SH-SY5Y (cell line): ENCODE measurements around the gene MIOX.

Experiments used
- GATA2 ChIP-seq: IDR thresholded peaks from 2 replicates; pipeline ENCODE4 v1.6.1; 2011; ENCODE audit warnings: mild to moderate bottlenecking, low read depth, low read length
- GATA3 ChIP-seq: IDR thresholded peaks from 2 replicates; pipeline ENCODE4 v1.6.1; 2011; ENCODE audit warnings: low read depth, mild to moderate bottlenecking, low read length, moderate library complexity

DNA sequence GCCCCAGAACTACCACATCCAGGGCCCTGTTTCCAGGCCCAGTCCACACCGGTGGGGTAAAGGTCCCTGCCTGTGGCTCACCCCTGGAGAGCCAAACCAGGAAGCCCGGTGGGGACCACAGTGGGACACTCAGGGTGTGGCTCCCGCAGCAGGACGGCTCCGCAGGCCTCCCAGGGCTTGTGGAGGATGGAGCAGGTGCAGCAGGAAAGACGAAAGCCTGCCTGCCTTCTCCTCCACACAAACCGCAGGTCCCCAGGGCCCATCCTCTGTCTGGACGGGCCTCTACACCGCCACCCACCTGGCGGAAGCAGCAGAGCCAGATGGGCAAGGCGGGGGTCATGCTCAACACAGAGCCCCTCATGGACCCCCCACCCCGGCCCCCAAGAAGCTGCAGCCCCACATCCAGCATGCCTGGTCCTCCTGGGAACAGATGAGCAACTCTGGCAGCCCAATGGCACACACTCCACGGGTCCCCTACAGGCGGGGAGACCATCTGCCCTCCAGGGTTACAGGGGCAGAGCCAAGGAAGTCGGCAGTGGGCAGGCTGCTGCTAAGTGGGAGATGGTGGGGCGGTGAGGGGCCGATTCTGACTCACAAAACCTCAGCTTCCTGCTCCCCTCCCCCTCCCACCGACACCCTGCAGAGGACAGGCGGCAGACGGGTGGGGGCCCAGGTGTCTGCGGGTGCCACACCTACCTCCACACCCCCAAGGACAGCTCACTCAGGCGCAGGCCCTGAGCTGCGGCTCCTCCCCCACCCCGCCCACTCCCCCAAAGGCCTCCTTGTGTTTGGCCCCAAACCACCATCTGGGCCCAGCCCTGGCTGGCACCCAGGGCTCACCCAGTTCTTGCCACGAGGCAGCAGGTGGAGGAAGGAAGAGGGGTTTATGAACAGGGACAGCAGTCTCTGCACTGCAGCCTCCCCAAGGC lies 17.0 kb upstream of the MIOX start:
- no peak for TF ChIP-seq GATA3
- no peak for TF ChIP-seq GATA2
